ENCODE measurements around the gene SLIT1.

The SLIT1 gene

DNA sequence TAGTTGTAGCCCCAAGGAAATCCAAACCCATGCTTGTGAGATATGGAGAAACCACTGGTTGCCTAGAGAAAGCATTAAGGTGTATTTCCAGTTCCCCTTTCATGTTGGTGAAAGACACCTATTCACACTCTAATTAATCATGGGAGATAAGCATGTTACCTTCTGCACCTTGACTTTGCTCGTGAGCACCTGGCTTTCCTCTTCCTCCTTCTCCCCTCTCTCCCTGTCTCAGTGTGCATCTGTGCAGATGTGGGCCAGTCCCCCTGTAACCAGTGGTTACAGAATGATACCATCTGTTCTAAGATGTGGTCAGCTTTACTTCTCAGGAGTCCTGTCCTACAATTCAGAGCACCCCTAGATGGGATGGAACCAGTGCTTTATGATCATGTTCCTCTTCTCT, 193.0 kb downstream of the SLIT1 start:
- no peak for DNase-seq

DNA sequence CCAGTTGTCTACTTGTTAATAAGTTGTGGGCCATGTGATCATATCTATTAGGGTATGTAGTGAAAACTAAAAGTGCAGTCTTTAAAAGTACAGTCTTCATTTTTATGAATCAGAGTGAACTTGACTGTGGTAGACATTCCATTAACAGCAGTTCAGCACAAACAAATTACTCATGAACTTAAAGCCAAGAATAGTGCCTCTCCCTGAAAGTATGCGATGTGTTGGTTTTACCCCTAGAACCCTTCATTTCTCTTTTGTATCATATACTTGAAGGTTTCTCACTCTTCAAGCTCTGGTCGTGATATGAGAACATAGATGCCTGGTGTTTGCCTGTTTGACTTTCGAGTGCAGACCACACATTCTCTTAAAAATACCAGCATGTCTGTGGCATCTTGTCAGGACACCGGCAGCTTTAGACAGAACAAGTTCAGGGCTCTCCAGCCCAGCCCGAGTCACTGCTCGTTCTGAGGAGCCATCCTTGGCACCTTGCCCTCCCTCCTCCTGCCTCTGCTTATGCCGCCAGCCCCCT, 194.4 kb downstream of the SLIT1 start:
- no peak for DNase-seq

DNA sequence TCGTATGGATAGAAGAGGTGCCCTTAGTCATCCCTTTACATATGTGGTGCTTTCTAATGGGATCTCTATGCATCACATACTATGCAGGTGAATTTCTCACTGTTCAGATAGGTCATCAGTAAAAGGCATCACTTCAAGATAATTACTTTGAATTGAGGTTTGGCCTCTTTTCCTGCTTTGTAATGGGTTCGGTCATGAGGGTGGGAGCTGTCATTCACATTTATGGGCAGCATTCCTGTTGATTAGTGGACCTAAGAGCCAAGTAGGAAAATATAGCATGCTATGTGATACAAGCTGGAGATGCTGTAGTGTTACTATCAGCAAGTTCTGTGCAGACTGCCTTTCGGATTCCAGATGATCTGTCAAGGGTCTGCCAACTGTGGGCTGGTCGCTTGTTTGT, 197.3 kb downstream of the SLIT1 start:
- DNase-seq: no peak

DNA sequence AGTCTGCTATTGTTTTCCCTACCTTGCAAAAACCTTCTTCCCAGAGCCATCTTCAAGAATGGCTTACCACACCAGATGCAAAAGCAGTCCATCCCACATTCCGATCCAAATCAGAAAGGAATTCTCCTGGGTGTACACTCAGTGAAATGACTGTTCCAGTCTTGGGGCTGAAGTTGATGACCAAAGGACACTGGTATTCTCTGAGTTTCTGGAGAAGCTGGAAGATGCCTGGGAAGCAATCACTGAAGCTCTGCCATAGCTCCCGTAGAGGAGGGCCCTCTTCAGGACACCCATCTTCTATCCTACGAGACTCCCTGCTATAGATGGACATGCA, 197.9 kb downstream of the SLIT1 start:
- DNase-seq: no peak

DNA sequence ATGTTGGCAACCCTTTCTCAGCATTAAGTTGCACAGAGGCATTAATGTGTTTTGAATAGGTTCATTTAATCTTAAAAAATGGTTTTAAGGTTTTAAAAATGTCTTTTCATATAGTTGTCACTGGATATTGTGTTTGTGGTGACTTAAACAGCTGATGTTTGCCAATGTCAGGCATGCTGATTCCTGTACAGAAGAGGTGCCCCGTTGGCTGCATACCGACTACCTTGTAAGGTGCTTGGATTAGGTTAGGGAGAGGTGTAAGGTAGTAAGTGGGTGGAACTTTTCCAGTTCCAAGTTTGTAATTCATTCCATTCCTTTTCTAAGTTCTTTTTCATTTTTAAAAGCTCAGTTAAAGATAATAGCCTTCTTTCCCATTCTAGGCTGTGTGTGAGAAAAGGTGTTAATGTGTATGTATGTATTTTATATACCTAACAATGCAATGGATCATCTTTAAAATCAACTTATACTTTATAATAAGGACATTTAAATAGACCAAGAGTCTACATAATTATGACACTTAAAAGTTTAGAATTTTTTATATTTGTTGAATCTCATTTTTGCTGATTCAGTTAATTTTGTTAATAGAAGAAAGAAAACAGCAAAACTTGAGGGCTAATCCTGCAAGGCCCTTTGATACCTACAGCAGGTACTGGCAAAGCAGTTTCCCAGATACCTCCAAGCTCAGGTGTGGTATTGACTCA, 198.5 kb downstream of the SLIT1 start:
- DNase-seq: no peak

DNA sequence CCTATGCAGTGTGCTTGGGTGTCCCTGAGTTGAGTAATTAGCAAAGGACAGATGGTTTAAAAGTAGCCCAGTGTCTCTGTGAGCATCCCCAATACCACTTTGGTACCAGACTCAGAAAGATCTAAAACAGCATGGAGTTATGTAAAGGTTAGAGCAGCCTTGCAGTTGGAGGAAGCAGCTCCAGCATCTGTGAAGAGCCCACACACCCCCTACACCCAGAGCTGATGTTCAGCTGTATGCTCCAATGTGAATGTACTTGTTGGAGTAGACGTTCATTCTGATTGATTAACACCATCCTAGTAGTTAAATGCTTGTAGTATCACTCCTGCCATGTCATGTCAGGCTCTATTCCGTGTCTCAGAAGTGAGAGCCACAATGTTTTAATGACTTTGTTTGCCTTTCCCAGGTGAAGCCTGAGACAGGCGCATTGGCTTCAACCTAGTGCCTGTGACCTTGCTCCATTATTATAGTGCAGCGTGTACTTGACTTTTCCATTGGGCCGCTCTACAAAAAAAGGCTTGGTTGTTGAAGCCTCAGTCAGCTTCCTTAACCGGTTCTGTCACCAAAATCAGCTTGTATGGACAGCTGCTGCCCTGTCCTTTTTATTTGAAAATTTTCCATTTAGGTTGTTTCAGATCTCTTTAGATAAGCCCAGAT, 199.4 kb downstream of the SLIT1 start:
- DNase-seq: no peak

DNA sequence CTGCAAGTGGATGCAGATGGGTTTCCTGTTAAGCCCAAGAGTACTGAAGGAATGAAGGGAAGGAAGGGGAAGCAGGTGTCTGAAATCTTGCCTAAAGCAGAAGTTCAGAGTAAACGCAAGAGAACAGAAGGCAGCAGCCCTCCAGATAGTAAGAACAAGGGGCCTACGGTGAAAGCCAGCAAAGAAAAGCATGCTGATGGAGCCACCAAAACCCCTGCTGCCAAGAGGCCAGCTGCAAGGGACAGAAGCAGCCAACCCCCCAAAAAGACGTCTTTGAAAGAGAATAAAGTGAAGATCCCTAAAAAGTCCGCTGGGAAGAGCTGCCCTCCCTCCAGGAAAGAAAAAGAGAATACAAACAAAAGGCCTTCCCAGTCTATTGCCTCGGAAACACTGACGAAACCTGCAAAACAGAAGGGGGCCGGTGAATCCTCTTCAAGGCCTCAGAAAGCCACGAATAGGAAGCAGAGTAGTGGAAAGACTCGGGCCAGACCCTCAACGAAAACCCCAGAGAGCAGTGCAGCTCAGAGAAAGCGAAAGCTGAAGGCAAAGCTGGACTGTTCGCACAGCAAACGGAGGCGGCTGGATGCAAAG, 201.1 kb downstream of the SLIT1 start:
- DNase-seq: peak; percentile 13

DNA sequence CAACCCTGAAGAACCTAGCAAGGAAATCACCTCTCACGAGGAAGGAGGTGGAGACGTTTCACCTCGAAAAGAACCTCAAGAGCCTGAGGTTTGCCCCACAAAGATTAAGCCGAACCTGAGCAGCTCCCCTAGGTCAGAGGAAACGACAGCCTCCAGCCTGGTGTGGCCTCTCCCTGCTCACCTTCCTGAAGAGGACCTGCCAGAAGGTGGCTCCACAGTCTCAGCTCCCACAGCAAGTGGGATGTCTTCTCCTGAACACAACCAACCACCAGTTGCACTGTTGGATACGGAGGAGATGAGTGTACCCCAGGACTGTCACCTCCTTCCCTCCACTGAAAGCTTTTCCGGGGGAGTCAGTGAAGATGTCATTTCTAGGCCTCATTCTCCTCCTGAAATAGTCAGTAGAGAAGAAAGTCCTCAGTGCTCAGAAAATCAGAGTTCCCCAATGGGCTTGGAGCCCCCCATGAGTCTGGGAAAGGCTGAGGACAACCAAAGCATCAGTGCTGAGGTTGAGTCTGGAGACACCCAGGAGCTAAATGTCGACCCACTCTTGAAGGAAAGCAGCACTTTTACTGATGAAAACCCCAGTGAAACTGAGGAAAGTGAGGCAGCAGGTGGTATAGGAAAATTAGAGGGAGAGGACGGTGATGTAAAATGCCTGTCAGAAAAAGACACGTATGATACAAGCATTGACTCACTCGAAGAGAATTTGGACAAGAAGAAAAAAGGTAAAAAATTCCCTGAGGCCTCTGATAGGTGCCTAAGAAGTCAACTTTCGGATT, 203.4 kb downstream of the SLIT1 start:
- no peak for DNase-seq

DNA sequence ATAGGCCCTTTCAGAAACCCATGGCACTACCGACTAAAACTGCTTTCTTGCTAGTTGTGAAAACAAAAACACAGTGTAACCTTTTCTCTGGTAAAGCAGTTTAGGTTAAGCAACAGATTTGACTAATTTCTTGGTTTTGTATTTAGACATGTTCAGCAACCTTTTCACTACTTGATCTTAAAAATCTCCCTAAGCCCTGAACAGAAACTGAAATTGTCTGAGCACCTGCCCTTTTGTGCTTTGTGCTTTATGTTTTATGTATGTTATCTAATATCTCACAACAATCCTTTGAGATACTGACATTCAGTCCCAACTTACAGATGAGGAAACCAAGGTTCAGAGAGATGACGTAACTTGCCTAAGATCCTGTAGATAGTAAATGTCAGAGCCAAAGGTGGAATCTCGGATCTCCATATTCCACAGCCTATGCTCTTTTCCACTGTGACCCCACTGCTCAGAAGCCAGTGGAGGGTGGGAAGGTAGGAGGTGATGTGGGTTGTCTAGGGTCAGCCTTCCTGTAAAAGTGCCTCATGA, 207.1 kb downstream of the SLIT1 start:
- DNase-seq: no peak

DNA sequence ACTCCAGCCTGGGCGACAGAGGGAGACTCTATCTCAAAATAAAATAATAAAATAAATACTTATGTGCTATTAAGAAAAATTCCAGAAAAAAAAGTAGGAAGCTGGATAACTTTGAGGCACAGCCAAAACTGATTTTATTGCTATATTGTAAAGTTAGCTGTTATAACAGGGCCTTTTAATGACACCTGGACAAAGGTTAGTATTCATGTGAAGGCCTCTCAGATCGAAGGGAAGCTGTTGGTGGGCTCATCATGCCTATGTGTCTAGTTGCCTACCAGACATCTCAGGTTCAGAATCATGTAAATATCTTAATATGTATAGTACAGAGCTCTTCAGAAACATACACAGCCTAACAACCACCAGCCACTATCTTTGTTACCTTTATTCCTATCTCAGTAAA, 210.6 kb downstream of the SLIT1 start:
- no peak for DNase-seq

DNA sequence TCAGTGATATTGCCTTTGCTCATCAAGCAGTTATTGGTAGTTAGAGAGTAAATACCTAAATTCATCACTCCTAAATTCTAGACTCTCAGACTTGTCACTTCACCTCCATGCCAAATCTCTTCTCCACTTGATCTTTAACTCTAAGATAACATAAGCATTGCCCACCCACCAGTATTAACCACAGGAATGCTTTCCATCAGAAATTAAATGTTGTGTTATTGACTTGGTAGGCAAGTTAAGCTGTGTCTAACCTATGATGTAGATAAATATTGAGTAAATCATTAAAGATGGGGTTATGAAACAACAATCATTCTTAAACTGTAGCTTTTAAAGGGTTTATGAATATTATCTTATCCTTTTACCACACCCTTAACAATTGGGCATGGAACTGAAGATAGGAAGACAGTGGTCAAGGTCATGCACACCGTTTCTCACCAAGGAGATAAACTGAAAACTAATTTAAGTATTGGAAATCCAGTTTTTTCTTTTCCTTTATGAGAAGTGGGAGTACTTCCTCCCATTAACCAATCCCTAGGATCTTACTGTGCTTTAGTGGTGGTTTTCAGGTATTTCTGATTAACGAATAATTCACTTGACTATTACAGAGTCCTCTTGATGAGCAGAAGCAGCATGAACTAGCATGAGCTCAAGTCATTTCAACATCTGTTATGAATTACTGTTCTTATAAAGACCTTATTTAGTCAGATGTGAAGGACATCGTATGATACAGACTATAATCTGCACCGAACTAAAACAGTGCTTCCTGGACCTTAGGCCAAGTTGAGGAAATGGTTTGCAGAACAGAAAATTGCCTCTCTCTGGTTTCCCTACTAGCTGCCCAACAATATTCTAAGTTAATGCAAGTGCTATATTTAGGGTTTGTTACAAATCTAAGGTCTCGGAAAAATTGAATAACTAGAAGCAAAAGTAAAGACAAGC, 211.7 kb downstream of the SLIT1 start:
- DNase-seq: no peak

DNA sequence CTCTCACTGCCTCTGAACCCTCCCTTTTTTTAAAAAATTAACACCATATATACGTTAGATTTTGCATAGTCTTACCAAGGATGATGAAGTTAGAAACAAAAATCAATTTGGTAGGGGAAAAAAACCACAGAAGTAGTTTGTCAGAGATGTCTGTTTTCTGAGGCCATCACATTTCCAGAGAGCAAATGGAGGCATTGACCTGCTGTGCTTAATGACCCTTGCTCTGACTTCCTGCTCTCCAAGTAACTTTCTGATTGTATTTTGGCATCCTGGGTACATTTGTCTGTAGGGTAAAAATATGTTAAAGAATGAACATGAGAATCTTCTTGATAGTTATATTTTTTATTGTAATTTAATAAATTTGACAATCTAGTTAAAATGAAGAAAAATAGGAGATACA, 213.5 kb downstream of the SLIT1 start:
- no peak for DNase-seq

DNA sequence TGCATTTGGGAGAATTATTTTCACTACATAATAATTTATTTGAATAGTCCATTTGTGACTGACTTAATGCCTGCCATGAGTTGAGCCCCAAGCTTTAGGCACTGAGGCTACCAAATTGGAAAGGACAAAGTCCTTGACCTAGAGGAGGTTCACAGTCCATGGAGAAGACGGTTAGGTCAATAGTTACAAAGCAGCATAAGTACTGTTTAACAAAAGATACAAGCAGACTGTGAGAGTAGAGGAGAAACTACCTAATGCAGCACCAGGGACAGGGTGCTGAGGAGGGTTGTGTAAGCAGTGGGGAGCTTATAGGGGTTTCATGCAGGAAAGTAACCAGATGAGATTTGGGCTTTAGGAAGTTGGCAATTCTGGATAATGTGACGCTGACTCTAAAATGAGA, 214.4 kb downstream of the SLIT1 start:
- DNase-seq: no peak

DNA sequence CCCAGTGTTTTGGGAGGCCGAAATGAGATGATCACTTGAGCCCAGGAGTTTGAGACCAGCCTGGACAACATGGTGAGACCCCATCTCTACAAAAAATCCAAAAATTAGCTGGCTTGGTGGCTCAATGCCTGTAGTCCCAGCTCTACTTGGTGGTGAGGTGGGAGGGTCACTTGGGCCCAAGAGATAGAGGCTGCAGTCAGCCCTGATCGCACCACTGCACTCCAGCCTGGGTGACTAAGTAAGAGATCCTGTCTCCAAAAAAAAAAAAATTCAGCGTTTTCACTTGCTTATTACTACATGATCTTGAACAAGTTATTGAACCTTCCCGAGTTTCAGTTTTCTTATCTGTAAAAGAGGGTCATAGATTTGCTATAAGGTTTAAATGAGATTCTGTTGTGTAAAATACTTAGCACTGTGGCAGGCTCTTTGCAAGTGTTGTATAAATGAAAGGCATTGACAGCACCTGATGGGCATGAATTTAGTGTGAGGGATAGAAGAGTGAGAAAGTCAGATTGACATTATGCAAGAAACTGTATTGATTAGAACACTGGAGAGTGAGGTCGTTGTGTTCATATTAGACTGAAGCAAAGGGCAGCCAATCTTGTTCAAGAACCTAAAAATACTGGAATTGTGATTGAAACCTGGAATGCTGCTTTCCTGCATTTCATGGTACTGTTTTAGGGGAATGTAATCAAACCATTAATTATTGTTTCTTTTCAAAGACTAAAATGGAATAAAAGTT, 216.9 kb downstream of the SLIT1 start:
- no peak for DNase-seq

DNA sequence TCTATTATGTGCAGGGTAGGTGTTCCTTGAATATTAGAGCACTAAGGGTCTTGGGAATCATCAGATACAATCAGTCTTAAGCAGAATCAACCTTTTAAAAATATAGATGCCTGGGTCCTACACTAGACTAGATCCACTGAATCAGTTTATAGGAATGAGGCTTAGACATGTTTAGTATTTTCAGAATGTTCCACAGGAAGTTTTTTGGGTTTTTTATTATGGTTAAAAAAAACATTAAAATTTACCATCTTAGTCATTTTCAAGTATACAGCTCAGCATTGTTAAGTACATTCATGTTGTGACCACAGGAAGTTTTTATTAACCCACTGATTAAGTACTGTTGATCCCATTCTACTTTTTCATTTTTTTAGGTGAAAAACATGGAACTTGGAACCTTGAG, 217.9 kb downstream of the SLIT1 start:
- no peak for DNase-seq

DNA sequence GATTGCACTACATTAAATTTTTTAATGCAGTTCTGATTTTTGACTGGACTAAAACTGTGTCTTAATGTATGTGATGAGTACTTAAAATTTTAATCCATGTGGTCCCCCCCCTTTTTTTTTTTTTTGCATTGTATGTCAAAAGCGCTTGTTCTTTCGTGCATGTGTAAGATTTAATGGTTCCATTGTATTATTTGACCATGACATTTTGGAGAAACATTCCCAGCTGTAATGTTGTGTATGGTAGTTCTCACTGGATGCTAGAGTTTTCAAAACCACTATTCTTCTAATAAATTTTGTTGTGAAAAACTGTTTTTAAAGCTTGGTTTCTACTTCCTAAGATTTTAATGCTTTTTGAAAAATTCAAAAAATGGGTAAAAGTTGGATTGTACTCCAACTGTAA, 221.6 kb downstream of the SLIT1 start:
- no peak for DNase-seq

DNA sequence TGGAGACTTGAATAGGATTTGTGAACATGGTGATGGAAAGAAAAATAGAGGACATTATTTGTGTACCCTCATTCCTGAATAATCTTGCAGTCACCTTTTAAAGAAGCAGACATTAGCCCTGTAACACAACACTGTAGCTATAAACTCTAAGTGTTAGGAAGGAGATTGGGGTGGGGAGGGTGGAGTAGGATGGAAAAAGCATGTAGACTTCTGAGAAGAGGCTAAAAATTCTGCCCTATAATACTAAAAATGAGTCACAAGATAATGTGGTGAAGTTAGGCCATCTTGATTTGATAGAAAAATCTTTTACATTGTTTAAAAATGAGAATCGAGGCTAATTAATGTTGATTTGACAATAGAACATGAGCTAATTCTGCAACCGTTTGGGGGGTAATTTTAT, 224.9 kb downstream of the SLIT1 start:
- no peak for DNase-seq

DNA sequence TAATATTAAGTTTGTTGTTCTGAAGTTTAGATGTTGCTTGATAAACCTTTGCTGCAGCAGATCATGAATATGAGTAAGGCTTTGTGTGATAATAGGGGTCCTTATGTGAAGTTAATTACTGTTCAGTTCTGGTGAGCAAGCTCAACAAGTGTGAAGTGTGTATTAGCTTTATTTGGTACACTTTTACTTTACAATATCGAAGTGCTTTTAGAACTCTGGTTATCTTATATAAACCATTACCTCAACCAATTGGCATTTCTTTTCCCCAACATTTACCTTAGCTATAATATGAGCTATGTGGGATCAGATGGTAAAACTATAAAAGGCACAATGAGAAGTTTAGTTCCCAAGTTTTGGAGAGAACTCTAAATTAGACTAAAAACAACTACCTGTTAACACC, 226.0 kb downstream of the SLIT1 start:
- DNase-seq: no peak

DNA sequence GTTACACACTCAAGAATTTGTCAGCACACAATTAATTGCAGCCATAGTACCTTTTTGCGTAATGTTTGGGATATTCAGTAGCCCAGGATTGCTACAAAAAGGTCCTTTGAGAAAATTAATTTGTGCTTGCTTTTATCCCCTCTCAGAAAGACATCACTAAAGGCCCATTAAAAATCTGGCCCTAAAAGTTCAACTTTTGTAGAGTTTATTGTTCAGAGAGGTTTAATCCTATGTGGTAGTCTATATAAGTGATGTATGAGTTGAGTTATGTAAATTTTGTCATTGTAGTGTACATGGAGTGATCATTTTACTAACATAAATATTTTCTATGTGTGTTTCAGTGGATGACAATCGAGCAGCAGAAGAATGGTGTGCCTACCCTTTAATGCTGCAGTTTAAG, 227.7 kb downstream of the SLIT1 start:
- no peak for DNase-seq

DNA sequence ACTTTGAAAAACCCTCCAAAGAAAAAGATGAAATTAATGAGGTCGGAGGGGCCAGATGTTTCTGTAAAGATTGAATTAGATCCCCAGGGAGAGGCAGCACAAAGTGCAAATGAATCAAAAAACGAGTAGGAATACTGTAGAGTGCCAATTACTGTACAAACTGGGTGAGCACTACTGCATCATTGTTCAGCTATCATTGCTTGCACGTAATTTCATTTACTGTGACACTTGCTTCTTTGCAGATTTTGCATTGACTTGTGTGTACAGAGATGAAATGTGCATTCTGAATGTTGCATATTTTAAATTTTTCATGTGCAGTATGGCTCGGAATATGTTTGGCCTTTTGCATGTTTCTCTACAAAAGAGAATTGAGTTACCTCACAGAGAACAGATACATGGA, 230.0 kb downstream of the SLIT1 start:
- DNase-seq: no peak

DNA sequence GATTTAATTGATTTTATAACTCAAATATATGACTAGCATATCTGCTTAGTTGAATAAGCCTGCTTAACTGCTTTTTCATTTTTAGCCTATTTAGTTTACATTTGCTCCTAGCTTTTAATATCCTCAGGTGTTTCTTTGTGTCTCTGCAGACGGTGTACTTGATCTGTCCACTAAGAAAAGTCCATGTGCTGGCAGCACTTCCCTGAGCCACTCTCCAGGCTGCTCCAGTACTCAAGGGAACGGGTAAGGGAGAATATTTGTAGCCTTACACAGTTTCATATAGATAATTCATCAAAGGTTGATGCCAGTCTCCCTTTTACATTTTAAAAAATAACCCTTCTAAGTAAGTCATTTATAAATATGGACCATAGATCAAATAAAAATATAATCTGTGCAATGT, 233.8 kb downstream of the SLIT1 start:
- no peak for DNase-seq

Data from inflammatory macrophage treated with lipopolysaccharide for 4 hours (primary cell).